SK-N-SH treated with all-trans-retinoic acid at 6 μM for 48 hours (cell line): ENCODE results near the gene TREML4.

Experiments used
- ATAC-seq: fragments of 200-7000 bp; cut with Tn5 transposase; 3 replicates; pipeline ENCODE4 v1.9.1; 2020; ENCODE audit warnings: mild to moderate bottlenecking, moderate library complexity
- ARNTL ChIP-seq: fragments of 450-650 bp; formaldehyde crosslinking; IDR thresholded peaks from 2 replicates; pipeline ENCODE4 v1.5.0; 2020; ENCODE audit warnings: low read depth, mild to moderate bottlenecking, moderate library complexity, borderline replicate concordance
- BACH2 ChIP-seq: fragments of 250-450 bp; sonication (Bioruptor Pico); IDR thresholded peaks from 2 replicates; pipeline ENCODE4 v1.9.0; 2021; ENCODE audit warnings: mild to moderate bottlenecking, borderline replicate concordance
- CSDC2 ChIP-seq: fragments of 250-450 bp; sonication (Bioruptor Pico); IDR thresholded peaks from 2 replicates; pipeline ENCODE4 v1.5.0; 2020; ENCODE audit warnings: mild to moderate bottlenecking, moderate library complexity
- ESRRG ChIP-seq: fragments of 250-450 bp; sonication (Bioruptor Pico); IDR thresholded peaks from 2 replicates; pipeline ENCODE4 v1.6.1; 2021; ENCODE audit warnings: mild to moderate bottlenecking
- GLIS3 ChIP-seq: fragments of 250-450 bp; sonication (Bioruptor Pico); IDR thresholded peaks from 2 replicates; pipeline ENCODE4 v1.5.0; 2020; ENCODE audit warnings: mild to moderate bottlenecking, moderate library complexity
- PPARA ChIP-seq: fragments of 250-450 bp; sonication (Bioruptor Pico); IDR thresholded peaks from 2 replicates; pipeline ENCODE4 v1.5.0; 2020; ENCODE audit warnings: mild to moderate bottlenecking, borderline replicate concordance
- RARB ChIP-seq: fragments of 250-450 bp; sonication (Bioruptor Pico); IDR thresholded peaks from 2 replicates; pipeline ENCODE4 v1.8.0; 2021; ENCODE audit warnings: mild to moderate bottlenecking, moderate library complexity
- SNAI2 ChIP-seq: fragments of 250-450 bp; sonication (Bioruptor Pico); IDR thresholded peaks from 2 replicates; pipeline ENCODE4 v1.5.0; 2020; ENCODE audit warnings: mild to moderate bottlenecking, moderate library complexity
- TCF4 ChIP-seq: fragments of 250-450 bp; sonication (Bioruptor Pico); IDR thresholded peaks from 2 replicates; pipeline ENCODE4 v1.8.0; 2021; ENCODE audit warnings: mild to moderate bottlenecking, moderate library complexity, borderline replicate concordance
- ZC3H10 ChIP-seq: fragments of 250-450 bp; sonication (Bioruptor Pico); IDR thresholded peaks from 2 replicates; pipeline ENCODE4 v1.5.1; 2021; ENCODE audit warnings: mild to moderate bottlenecking, moderate library complexity
- ZFP3 ChIP-seq: fragments of 250-450 bp; sonication (Bioruptor Pico); IDR thresholded peaks from 2 replicates; pipeline ENCODE4 v1.5.0; 2020; ENCODE audit warnings: mild to moderate bottlenecking, moderate library complexity
- ZFP30 ChIP-seq: fragments of 450-650 bp; formaldehyde crosslinking; IDR thresholded peaks from 2 replicates; pipeline ENCODE4 v1.5.0; 2022; ENCODE audit warnings: mild to moderate bottlenecking, moderate library complexity
- ZNF565 ChIP-seq: fragments of 450-650 bp; formaldehyde crosslinking; conservative IDR thresholded peaks from 2 replicates; pipeline ENCODE4 v1.5.0; 2020; ENCODE audit warnings: low read depth, mild to moderate bottlenecking, moderate library complexity
- ZNF70 ChIP-seq: fragments of 450-650 bp; formaldehyde crosslinking; IDR thresholded peaks from 2 replicates; pipeline ENCODE4 v1.5.0; 2020; ENCODE audit warnings: mild to moderate bottlenecking, moderate library complexity
- TF ChIP-seq, protein P1 (sequence below): fragments of 250-450 bp; sonication (Bioruptor Pico); IDR thresholded peaks from 2 replicates; pipeline ENCODE4 v1.5.1; 2021; ENCODE audit warnings: mild to moderate bottlenecking, moderate library complexity
- TF ChIP-seq, protein P2 (sequence below): fragments of 250-450 bp; sonication (Bioruptor Pico); IDR thresholded peaks from 2 replicates; pipeline ENCODE4 v1.5.0; 2020; ENCODE audit warnings: mild to moderate bottlenecking, moderate library complexity
- TF ChIP-seq, protein P3 (sequence below): fragments of 250-450 bp; sonication (Bioruptor Pico); IDR thresholded peaks from 2 replicates; pipeline ENCODE4 v1.8.0; 2021; ENCODE audit warnings: low read depth, mild to moderate bottlenecking, moderate library complexity, borderline replicate concordance
- TF ChIP-seq, protein P4 (sequence below): fragments of 250-450 bp; sonication (Bioruptor Pico); IDR thresholded peaks from 2 replicates; pipeline ENCODE4 v1.8.0; 2020; ENCODE audit warnings: mild to moderate bottlenecking, moderate library complexity, borderline replicate concordance
- TF ChIP-seq, protein P5 (sequence below): fragments of 250-450 bp; sonication (Bioruptor Pico); IDR thresholded peaks from 2 replicates; pipeline ENCODE4 v1.5.1; 2020; ENCODE audit warnings: low read depth, mild to moderate bottlenecking, moderate library complexity

Gene TREML4

DNA sequence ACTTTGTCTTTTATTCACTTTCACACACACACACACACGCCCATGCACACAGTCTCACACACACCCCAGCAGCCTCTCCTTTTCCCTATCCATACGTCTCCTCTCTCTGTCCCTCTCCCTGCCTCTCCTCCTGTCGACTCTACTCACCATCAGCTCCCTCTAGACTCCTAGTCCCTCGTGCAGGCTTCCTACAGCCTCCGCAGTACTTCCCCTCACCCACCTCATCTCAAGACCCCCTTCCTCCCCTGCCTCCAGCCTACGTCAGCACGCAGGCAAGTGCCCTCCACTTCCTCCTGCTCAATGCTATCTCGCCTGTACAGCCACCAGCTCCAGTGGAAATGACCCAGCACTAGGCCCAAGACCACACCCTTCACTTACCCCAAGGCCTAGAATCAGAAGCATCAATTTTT is 26.4 kb upstream of the TREML4 start:
- TF ChIP-seq ZNF70 (CRISPR knock-in tag): no peak
- TF ChIP-seq, protein P1, sequence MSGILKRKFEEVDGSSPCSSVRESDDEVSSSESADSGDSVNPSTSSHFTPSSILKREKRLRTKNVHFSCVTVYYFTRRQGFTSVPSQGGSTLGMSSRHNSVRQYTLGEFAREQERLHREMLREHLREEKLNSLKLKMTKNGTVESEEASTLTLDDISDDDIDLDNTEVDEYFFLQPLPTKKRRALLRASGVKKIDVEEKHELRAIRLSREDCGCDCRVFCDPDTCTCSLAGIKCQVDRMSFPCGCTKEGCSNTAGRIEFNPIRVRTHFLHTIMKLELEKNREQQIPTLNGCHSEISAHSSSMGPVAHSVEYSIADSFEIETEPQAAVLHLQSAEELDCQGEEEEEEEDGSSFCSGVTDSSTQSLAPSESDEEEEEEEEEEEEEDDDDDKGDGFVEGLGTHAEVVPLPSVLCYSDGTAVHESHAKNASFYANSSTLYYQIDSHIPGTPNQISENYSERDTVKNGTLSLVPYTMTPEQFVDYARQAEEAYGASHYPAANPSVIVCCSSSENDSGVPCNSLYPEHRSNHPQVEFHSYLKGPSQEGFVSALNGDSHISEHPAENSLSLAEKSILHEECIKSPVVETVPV: no peak
- TF ChIP-seq SNAI2 (CRISPR knock-in tag): no peak
- TF ChIP-seq, protein P2, sequence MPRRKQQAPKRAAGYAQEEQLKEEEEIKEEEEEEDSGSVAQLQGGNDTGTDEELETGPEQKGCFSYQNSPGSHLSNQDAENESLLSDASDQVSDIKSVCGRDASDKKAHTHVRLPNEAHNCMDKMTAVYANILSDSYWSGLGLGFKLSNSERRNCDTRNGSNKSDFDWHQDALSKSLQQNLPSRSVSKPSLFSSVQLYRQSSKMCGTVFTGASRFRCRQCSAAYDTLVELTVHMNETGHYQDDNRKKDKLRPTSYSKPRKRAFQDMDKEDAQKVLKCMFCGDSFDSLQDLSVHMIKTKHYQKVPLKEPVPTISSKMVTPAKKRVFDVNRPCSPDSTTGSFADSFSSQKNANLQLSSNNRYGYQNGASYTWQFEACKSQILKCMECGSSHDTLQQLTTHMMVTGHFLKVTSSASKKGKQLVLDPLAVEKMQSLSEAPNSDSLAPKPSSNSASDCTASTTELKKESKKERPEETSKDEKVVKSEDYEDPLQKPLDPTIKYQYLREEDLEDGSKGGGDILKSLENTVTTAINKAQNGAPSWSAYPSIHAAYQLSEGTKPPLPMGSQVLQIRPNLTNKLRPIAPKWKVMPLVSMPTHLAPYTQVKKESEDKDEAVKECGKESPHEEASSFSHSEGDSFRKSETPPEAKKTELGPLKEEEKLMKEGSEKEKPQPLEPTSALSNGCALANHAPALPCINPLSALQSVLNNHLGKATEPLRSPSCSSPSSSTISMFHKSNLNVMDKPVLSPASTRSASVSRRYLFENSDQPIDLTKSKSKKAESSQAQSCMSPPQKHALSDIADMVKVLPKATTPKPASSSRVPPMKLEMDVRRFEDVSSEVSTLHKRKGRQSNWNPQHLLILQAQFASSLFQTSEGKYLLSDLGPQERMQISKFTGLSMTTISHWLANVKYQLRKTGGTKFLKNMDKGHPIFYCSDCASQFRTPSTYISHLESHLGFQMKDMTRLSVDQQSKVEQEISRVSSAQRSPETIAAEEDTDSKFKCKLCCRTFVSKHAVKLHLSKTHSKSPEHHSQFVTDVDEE (CRISPR knock-in tag): no peak
- TF ChIP-seq ZFP30 (CRISPR knock-in tag): no peak
- no peak for TF ChIP-seq RARB (CRISPR knock-in tag)
- TF ChIP-seq CSDC2: no peak
- TF ChIP-seq, protein P3, sequence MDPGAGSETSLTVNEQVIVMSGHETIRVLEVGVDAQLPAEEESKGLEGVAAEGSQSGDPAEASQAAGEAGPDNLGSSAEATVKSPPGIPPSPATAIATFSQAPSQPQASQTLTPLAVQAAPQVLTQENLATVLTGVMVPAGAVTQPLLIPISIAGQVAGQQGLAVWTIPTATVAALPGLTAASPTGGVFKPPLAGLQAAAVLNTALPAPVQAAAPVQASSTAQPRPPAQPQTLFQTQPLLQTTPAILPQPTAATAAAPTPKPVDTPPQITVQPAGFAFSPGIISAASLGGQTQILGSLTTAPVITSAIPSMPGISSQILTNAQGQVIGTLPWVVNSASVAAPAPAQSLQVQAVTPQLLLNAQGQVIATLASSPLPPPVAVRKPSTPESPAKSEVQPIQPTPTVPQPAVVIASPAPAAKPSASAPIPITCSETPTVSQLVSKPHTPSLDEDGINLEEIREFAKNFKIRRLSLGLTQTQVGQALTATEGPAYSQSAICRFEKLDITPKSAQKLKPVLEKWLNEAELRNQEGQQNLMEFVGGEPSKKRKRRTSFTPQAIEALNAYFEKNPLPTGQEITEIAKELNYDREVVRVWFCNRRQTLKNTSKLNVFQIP (CRISPR knock-in tag): no peak
- TF ChIP-seq ZNF565: no peak
- TF ChIP-seq, protein P4, sequence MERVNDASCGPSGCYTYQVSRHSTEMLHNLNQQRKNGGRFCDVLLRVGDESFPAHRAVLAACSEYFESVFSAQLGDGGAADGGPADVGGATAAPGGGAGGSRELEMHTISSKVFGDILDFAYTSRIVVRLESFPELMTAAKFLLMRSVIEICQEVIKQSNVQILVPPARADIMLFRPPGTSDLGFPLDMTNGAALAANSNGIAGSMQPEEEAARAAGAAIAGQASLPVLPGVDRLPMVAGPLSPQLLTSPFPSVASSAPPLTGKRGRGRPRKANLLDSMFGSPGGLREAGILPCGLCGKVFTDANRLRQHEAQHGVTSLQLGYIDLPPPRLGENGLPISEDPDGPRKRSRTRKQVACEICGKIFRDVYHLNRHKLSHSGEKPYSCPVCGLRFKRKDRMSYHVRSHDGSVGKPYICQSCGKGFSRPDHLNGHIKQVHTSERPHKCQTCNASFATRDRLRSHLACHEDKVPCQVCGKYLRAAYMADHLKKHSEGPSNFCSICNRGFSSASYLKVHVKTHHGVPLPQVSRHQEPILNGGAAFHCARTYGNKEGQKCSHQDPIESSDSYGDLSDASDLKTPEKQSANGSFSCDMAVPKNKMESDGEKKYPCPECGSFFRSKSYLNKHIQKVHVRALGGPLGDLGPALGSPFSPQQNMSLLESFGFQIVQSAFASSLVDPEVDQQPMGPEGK (CRISPR knock-in tag): no peak
- TF ChIP-seq ESRRG (CRISPR knock-in tag): no peak
- no peak for TF ChIP-seq ZC3H10 (CRISPR knock-in tag)
- no peak for TF ChIP-seq ZFP3 (CRISPR knock-in tag)
- TF ChIP-seq PPARA: no peak
- TF ChIP-seq ARNTL (CRISPR knock-in tag): no peak
- no peak for ATAC-seq

DNA sequence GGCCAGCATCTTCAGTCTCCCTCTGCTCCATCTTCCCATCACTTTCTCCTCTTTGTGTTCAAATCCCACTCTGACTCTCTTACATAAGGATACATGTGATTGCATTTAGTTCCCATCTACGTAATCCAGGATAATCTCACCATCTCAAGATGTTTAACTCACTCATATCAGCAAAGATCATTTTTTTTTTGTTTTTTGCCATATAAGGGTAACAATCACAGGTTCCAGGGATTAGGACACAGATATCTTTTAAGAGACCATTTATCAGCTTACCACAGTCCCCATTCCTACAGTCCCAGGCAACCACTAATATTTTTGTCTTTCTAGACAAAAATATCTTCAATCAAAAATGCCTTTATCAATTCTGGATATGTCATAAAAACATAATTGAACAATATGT is 24.0 kb upstream of the TREML4 start:
- ATAC-seq: no peak
- TF ChIP-seq BACH2 (no peak), TCF4 (CRISPR knock-in tag) (no peak), GLIS3 (no peak), PPARA (no peak)

DNA sequence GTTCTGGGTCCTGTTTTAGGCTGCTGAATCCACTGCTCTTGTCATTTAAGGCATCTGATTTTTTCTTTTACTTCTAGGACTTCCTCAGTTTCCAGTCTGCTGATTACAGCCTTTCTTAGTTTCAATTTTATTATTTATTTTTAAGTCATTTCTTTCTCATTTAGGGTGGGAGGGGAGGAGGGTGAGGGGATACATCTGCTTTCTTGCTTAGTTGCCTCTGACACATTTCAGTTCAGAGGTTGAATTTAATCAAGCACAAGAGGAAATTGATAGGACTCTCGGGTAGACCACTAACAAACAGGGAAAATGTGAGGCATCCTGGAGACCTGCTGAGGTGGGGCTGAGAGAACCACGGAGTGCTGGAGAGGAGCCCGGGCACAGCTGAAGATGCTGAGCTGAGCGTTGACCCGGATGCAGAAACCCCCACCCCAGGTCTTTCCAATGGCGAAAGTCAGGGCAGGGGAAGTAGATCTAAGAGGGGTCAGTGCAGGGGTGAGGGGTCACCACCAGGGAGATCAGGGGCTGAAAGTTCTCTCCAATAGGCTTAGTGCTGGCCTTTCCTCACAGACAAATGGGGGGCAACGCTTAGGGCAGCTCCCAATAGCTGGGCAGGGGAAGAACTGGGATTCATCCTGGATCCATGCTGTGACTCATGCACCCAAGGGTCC is 19.6 kb upstream of the TREML4 start:
- ATAC-seq: no peak
- TF ChIP-seq PPARA: no peak
- TF ChIP-seq, protein P5, sequence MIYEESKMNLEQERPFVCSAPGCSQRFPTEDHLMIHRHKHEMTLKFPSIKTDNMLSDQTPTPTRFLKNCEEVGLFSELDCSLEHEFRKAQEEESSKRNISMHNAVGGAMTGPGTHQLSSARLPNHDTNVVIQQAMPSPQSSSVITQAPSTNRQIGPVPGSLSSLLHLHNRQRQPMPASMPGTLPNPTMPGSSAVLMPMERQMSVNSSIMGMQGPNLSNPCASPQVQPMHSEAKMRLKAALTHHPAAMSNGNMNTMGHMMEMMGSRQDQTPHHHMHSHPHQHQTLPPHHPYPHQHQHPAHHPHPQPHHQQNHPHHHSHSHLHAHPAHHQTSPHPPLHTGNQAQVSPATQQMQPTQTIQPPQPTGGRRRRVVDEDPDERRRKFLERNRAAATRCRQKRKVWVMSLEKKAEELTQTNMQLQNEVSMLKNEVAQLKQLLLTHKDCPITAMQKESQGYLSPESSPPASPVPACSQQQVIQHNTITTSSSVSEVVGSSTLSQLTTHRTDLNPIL: no peak
- no peak for TF ChIP-seq RARB (CRISPR knock-in tag)
- no peak for TF ChIP-seq ZNF565

DNA sequence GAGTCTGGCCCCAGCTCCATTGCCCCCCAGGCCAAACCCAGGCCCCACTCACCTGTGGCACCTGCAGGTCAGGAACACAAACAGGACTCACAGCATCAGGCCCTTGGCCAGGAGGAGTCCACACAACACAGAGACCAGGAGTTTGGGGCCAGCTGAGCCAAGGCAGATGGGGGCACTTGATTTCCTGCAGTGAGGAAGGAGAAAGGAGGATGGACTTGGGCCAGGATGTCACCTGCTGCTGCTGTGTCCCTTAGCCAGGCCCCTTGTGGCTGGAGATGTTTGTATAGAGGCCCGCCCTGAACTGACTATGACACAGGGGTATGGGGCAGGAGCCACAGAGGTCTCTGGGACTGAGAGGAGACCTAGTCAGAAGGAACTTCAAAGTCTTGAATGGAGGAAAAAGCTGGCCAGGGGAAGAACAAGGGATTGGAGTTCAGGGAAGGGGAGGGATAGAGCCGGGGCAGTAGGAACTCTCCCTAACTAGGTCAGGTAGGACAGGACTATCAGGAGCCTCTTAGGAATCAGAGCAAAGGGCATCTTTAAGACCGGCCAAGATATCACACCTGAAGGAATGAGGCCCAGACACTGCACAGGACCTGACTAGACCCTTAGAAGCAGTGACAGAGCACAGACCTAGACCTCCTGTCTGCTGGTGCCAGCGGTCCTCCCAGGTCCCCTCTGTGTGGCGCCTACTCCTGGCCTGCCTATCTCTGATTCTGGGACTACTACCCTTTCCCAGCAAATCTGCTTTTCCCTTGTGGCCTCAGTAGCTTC is 18.4 kb upstream of the TREML4 start:
- ATAC-seq: no peak
- TF ChIP-seq BACH2: no peak
- no peak for TF ChIP-seq SNAI2 (CRISPR knock-in tag)
- TF ChIP-seq ZC3H10 (CRISPR knock-in tag): no peak
- TF ChIP-seq, protein P5: no peak
- no peak for TF ChIP-seq PPARA
- no peak for TF ChIP-seq ZNF565
- TF ChIP-seq ZFP30 (CRISPR knock-in tag): no peak
- TF ChIP-seq ESRRG (CRISPR knock-in tag): no peak
- TF ChIP-seq, protein P2 (CRISPR knock-in tag): no peak
- no peak for TF ChIP-seq GLIS3
- no peak for TF ChIP-seq RARB (CRISPR knock-in tag)
- no peak for TF ChIP-seq CSDC2
- no peak for TF ChIP-seq TCF4 (CRISPR knock-in tag)
